Astrocyte (in vitro differentiated cells and primary cell): ENCODE results near the gene ASAP2.

Experiments used
- CTCF ChIP-seq: IDR thresholded peaks from 2 replicates; pipeline ENCODE4 v1.5.1; 2011; ENCODE audit warnings: low read depth, mild to moderate bottlenecking, inconsistent platforms, low read length, moderate library complexity; ENCODE audit not compliant: insufficient read depth
- EZH2 ChIP-seq: IDR thresholded peaks from 2 replicates; pipeline ENCODE4 v1.6.1; 2012; ENCODE audit warnings: mild to moderate bottlenecking, low read length, inconsistent platforms; ENCODE audit not compliant: insufficient read depth

- TF ChIP-seq EZH2 (no peak), CTCF (no peak)
Observed at GRCh38 chr2:9178904-9179571, 27.6 kb upstream of the ASAP2 start.
